Measurements from ENCODE around the gene DNAL4.

GRCh38 chr22:38815842-38816241 is 21.9 kb upstream of the DNAL4 start:
- no peak for TF ChIP-seq CTCF (optimal IDR thresholded peaks at IDR 0.05 in 1 of 3, IDR thresholded peaks at IDR 0.05 in 1 of 3, conservative IDR thresholded peaks at IDR 0.05 in 1 of 3; ENCODE audit: extremely low read depth in 1 of 3, insufficient read depth in 2 of 3, low read length in 3 of 3)
- no peak for TF ChIP-seq EZH2 (IDR thresholded peaks at IDR 0.05; ENCODE audit: low read length)

All from keratinocyte (primary cell).